B cell (primary cell): ENCODE results near the gene PLCB3. TPM values are rescaled to one million over a fixed set of nuclear protein-coding genes. Genes with fewer than 3 reads are reported as not detected.

Experiments used
- ATAC-seq: fragments of 200-7000 bp; cut with Tn5 transposase; one replicate; pipeline ENCODE4 v1.10.0; 2021; ENCODE audit warnings: low read depth, mild to moderate bottlenecking, moderate number of reproducible peaks, moderate library complexity
- CTCF ChIA-PET: fragments of 350-600 bp; sonication (Branson Sonifier 250); formaldehyde crosslinking; loops from one replicate; lab custom pipeline; 2021; ENCODE audit warnings: antibody characterized with exemption, inconsistent platforms; lab: Charles Lee
- POLR2A ChIA-PET: fragments of 350-600 bp; sonication (Branson Sonifier 250); formaldehyde crosslinking; loops from one replicate; lab custom pipeline; 2021; ENCODE audit warnings: antibody characterized with exemption; lab: Charles Lee
- DNase-seq: peaks from one replicate; pipeline ENCODE4 v3.0.0; 2013
- H2AFZ ChIP-seq: 2 replicates; pipeline ENCODE4 v1.6.1; 2012; ENCODE audit warnings: mild to moderate bottlenecking, low read depth, low read length; ENCODE audit not compliant: insufficient read depth, poor library complexity, severe bottlenecking
- H3K27ac ChIP-seq, 2 donors: 1 replicate in 1 of 2; 2 replicates in 1 of 2; pipeline ENCODE4 v1.5.1; 2012 to 2013; ENCODE audit warnings: low read length in 2 of 2, mild to moderate bottlenecking in 2 of 2, moderate library complexity in 1 of 2
- H3K27me3 ChIP-seq, 4 experiments: fragments of 200-600 bp in 1 of 4; sonication (generic) in 1 of 4; replicated peaks in 1 of 4; 1 replicate in 2 of 4; 2 replicates in 2 of 4; pipeline versions ENCODE4 v1.6.1 to v1.7.0; 2013 to 2016; ENCODE audit warnings: low read length in 3 of 4, mild to moderate bottlenecking in 2 of 4, mixed read lengths in 1 of 4, moderate library complexity in 1 of 4; ENCODE audit not compliant: insufficient read depth in 4 of 4, control insufficient read depth in 3 of 4; ENCODE audit errors: control extremely low read depth in 1 of 4
- H3K36me3 ChIP-seq, 2 experiments: replicated peaks in 1 of 2; 1 replicate in 1 of 2; 2 replicates in 1 of 2; pipeline versions ENCODE4 v1.6.1 to v1.7.1; 2013; ENCODE audit warnings: low read length in 1 of 2; ENCODE audit not compliant: insufficient read depth in 2 of 2, control insufficient read depth in 1 of 2; ENCODE audit errors: control extremely low read depth in 1 of 2, extremely low read depth in 1 of 2
- H3K4me1 ChIP-seq, 2 donors: fragments of 200-600 bp in 1 of 2; sonication (generic) in 1 of 2; 1 replicate in 1 of 2; 2 replicates in 1 of 2; pipeline versions ENCODE4 v1.5.1 to v1.6.1; 2013 to 2017; ENCODE audit warnings: low read length in 2 of 2; ENCODE audit not compliant: control insufficient read depth in 2 of 2, insufficient read depth in 2 of 2
- H3K4me2 ChIP-seq: replicated peaks from 2 replicates; pipeline ENCODE3; 2012; ENCODE audit warnings: mild to moderate bottlenecking, low read depth, low read length; ENCODE audit not compliant: poor library complexity, severe bottlenecking
- H3K4me3 ChIP-seq, 5 experiments: fragments of 200-600 bp in 1 of 5; sonication (generic) in 1 of 5; 1 replicate in 3 of 5; 2 replicates in 2 of 5; pipeline versions ENCODE4 v1.5.1 to v1.7.0; 2011 to 2016; ENCODE audit warnings: low read length in 4 of 5, mild to moderate bottlenecking in 4 of 5, low read depth in 2 of 5, control low read depth in 1 of 5, moderate library complexity in 1 of 5; ENCODE audit not compliant: insufficient read depth in 1 of 5; ENCODE audit errors: control extremely low read depth in 1 of 5, extremely low read depth in 1 of 5
- H3K79me2 ChIP-seq: fragments of 200-600 bp; sonication (generic); one replicate; pipeline ENCODE4 v1.6.0; 2016; ENCODE audit warnings: low read length; ENCODE audit not compliant: control insufficient read depth, insufficient read depth
- H3K9ac ChIP-seq: fragments of 200-600 bp; sonication (generic); 2 replicates; pipeline ENCODE4 v1.6.1; 2017; ENCODE audit warnings: mild to moderate bottlenecking, low read length, moderate library complexity
- H3K9me3 ChIP-seq, 3 donors: one replicate each; pipeline versions ENCODE4 v1.6.1 to v1.7.1; 2013; ENCODE audit warnings: low read length in 2 of 3; ENCODE audit not compliant: control insufficient read depth in 2 of 3, insufficient read depth in 1 of 3; ENCODE audit errors: control extremely low read depth in 1 of 3
- H4K20me1 ChIP-seq: 2 replicates; pipeline ENCODE4 v1.6.0; 2012; ENCODE audit warnings: mild to moderate bottlenecking, low read length; ENCODE audit not compliant: insufficient read depth, control insufficient read depth, poor library complexity, severe bottlenecking
- H3K27ac Mint-ChIP-seq: one replicate; pipeline ENCODE4 v1.8.0; 2021; ENCODE audit warnings: mixed read lengths
- H3K27me3 Mint-ChIP-seq: one replicate; pipeline ENCODE4 v1.8.0; 2021; ENCODE audit warnings: mixed read lengths
- H3K4me1 Mint-ChIP-seq: one replicate; pipeline ENCODE4 v1.8.0; 2021; ENCODE audit warnings: mixed read lengths
- H3K4me3 Mint-ChIP-seq: one replicate; pipeline ENCODE4 v1.8.0; 2021; ENCODE audit warnings: mixed read lengths
- H3K9me3 Mint-ChIP-seq: one replicate; pipeline ENCODE4 v1.8.0; 2022; ENCODE audit warnings: mixed read lengths; ENCODE audit not compliant: insufficient read depth
- CTCF ChIP-seq: fragments of 200-600 bp; IDR thresholded peaks from one replicate; pipeline ENCODE4 v1.8.0; 2022; ENCODE audit warnings: antibody characterized with exemption, mild to moderate bottlenecking
- EZH2 ChIP-seq: IDR thresholded peaks from 2 replicates; pipeline ENCODE4 v1.6.1; 2012; ENCODE audit warnings: borderline replicate concordance, low read depth, mild to moderate bottlenecking, moderate library complexity, low read length; ENCODE audit not compliant: insufficient read depth, poor library complexity, severe bottlenecking
- WGBS: methylation state at CpG from one replicate; pipeline ENCODE4 v1.1.5; 2013; ENCODE audit warnings: missing lambda C conversion rate; ENCODE audit not compliant: insufficient coverage; 5-methylcytosine and 5-hydroxymethylcytosine counted together
- intact Hi-C: fragments of 100-400 bp; cut with micrococcal nuclease; formaldehyde crosslinking; loops from one replicate; pipeline ENCODE4 v1.10.0; 2022
- polyA plus RNA-seq: library from polyadenylated mRNA; depleted of rRNA; stranded (reverse); fragments of >200 nt; gene quantifications from 2 replicates; pipeline ENCODE4 v1.2.3, GENCODE V29; 2012
- total RNA-seq, 2 donors: library from RNA; stranded (reverse); fragments of 120-200 nt in 1 of 2; gene quantifications; 1 replicate in 1 of 2; 2 replicates in 1 of 2; pipeline versions ENCODE4 v1.2.3 to v1.2.4, GENCODE V29; 2013 to 2022

The PLCB3 gene
- total and polyA plus RNA-seq, 2 donors (not counting 1 experiment from before 2014, with no cell fraction given): 3.0 to 8.1 TPM

GRCh38 chr11:64304316-64305072, 53.2 kb downstream of the PLCB3 start:
- peak overlapping the region; percentile 93 to 94 for H3K27ac ChIP-seq
- DNase-seq: peak; percentile 92
- ChIA-PET POLR2A (interaction anchor here (0.7 to 3.5 kb wide), 12 partner anchors 14 to 119 kb away, joined by 3 to 21 read pairs (median 6); partner anchors contain the start of genes CCDC88B, FERMT3, FKBP2 and GPR137), CTCF (interaction anchor here (1.0 to 5.8 kb wide), 26 partner anchors 9 to 1551 kb away, joined by 3 to 243 read pairs (median 6); partner anchors contain the start of genes BAD, CCDC88B, FERMT3 and FKBP2)
- peak; percentile 13 for ATAC-seq
- peaks cover 27% of the 10 kb centered on the region for H3K79me2 ChIP-seq
- intact Hi-C loops: loop anchor here (1.0 to 10.0 kb wide), 9 partner anchors 13 to 470 kb away; partner anchors contain the start of genes CCDC88B, DNAJC4, FKBP2 and GPR137
- WGBS: 1% methylated on average over 39 of the region's 46 CpGs
- H3K27ac Mint-ChIP-seq: peak overlapping the region; percentile 89
- peaks cover 0 to 6% of the 10 kb centered on the region in 2 experiments for H3K36me3 ChIP-seq
- H3K9me3 Mint-ChIP-seq: no peaks in the 10 kb centered on the region
- peaks cover 13% of the 10 kb centered on the region for H3K27me3 Mint-ChIP-seq
- H3K9ac ChIP-seq: peak overlapping the region; percentile 87
- peaks cover 36% of the 10 kb centered on the region for H3K4me1 Mint-ChIP-seq
- TF ChIP-seq EZH2 (no peak), CTCF (peak; percentile 89)
- peaks cover 0 to 20% (median 0%) of the 10 kb centered on the region in 3 donors for H3K9me3 ChIP-seq
- H4K20me1 ChIP-seq: peaks cover 25% of the 10 kb centered on the region
- H3K4me1 ChIP-seq: peaks cover 26 to 47% of the 10 kb centered on the region in 2 donors
- H2AFZ ChIP-seq: peak overlapping the region; percentile 64
- H3K4me3 ChIP-seq: peak overlapping the region; percentile 78 to 88 (median 85)
- H3K4me2 ChIP-seq: peak overlapping the region; percentile 97
- H3K4me3 Mint-ChIP-seq: peak overlapping the region; percentile 90
- peaks cover 0 to 32% (median 13%) of the 10 kb centered on the region in 4 experiments for H3K27me3 ChIP-seq
